CD4-positive, alpha-beta T cell treated with Interleukin-1 beta for 1 hour (primary cell): ENCODE results near the gene VSIG10L.

ENCODE experiments used
- DNase-seq, 2 donors: peaks; one replicate each; pipeline ENCODE4 v3.0.0-alpha.2; 2020 to 2022

Gene VSIG10L

DNA sequence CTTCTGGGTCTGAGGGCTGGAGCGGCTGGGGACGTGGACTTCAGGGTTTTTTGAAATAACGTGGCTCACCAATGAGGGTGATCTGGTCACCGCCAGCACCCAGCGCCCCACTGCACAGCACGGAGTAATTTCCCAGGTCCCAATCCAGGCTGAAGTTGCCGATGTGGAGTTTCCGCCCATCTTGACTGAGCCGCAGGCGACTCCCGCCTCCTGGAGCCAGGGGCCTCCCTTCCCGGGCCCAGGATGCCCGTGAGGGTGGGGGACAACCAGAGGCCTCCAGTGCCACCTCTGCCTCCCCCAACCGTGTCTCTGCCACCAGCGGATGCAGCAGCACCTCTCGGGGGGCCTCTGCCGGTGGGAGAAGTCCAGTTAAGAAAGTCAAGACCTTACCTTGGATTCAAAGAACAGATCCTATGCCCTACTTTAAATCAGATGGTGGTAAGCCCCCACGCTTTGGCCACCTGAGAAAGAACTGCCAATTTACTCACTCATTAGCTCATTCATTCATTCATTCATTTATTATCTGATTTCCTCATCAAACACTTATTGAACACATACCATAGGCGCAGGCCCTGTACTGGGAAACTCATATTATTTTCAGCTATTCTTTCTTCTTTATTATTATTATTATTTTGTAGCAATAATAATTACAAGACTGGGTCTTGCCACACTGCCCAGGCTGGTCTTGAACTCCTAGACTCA lies 3.9 kb downstream of the VSIG10L start:
- DNase-seq, result no peak

DNA sequence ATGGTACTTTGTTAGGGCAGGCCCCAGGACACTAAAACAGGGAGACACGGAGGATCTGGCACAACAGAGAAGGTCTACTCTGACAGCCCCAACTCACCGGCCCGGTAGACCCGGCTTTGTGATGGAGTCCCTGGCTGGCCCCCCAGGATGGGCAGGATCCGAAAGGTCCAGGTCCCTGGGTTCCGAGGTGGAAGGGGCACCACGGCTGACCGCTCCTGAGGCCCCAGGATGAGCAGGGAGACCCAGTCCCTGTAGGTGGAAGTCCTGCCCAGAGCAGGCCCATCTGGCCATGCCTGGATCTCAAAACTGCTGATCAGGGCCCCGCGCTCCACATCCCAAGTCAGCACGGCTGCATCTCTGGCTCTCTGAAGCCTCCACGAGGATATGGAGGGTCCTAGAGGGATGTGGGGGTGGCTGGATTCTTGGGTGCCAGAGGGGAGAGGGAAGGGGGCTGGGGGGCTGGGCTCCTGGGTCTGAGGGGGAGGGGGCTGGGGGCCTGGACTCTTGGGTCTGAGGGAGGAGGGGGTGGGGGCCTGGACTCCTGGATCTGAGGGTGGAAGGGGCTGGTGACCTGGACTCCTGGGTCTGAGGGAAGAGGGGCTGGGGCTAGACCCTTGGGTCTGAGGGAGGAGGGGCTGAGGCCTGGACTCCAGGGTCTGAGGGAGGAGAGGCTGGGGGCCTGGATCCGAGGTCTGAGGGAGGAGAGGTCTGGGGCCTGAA lies 4.6 kb downstream of the VSIG10L start:
- no peak for DNase-seq

DNA sequence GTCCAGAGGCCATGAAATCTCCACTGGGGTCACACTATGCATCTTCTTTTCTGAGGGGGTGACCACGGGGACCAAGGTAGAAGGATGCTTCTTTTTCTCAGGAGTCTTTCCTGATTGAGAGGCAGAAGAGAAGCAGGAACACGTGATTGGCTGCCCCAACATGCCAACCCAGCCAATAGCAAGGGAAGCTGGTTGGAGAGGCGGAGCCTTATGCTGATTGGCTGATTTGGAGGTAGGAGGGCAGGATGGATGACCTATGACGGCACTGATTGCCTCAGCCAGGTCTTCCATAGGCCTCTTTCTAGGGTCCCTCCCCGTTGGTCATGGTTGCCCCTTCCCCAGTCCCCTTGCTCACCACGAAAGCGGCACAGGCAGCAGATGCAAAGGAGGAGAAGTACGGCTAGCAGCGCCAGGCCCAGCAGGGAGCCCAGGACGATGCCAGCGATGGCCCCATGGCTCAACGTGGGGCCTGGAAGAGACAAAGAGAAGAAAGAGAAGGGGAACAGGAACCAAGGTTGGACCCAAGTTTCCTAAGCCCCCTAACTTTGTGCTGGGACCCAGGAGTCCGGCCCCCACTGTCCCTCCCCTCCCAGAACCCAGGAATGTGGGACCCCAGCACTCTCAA lies 8.0 kb downstream of the VSIG10L start:
- no peak for DNase-seq

DNA sequence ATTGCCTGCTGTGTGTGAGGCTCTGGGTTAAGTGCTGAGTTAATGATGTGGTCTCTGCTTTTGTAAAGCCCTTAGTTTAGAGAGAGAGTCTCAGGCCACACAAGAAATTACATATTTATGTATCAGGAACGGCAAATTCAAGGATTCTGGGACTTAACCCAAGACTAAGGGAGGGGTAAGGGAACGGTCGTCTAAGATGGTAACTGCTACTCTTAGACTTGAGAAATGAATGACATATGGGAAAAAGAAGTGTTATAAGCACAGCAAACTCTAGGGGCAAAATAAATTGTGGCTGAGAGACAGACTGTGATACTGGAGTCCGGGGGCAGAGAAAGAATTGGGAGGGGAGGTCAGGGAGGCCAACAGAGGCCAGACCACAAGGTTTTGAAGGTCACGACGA lies 10.2 kb downstream of the VSIG10L start:
- no peak for DNase-seq

DNA sequence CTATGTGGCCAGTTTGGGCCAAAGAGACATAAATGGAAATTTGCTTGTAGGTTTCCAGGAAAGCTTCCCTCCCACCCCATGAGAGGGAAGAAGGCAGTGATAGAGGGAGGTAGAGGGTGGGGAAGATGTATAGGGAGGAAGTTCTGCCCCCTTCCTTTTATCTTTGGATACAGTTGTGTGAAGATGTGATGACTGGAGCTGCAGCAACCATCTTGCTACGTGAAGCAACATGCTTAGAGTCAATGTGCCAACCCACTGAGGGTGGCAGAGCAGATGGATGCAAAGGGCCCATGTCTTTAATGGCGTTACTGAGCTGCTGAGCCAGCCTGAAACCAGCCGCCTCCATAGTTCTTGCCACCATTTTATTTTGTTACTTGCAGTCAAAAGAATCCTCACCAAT lies 10.7 kb downstream of the VSIG10L start:
- no peak for DNase-seq

DNA sequence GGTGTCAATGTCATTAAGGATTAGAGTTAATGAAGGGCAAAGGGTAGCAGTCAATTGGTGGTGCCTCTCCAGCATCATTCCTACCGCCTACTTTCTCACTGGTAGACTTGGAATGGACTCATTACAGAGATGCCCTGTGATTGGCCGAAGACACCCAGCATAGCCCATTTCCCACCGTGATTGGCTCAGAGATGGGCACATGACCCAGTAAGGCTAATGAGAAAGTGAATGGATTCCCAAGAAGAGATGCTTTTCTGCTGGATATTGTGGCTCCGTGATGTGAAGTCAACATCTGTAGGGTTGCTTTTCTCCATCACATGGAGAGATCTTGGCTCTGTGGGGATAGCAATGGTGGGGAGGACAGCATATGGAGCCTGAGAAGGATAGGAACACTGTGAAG lies 11.6 kb downstream of the VSIG10L start:
- DNase-seq, result no peak

DNA sequence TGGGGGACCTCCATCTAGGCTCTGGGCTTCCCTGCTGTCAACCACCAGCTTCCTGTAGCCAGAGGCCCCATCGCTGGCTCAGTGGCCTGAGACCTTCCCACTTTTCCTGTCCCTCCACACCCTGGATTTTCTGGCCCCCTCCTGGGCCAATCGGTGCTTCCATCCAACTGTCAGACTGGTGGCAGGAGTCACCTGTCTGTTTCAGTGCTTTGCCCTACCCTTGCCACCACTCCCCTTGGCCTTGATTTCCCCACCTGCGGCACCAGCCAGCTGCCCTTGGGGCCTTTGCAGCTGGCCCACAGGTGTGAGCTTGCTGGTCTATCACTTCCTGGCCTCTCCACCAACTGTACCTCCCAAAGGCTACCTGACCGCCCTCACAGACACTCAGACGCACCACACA lies 12.5 kb downstream of the VSIG10L start:
- no peak for DNase-seq

DNA sequence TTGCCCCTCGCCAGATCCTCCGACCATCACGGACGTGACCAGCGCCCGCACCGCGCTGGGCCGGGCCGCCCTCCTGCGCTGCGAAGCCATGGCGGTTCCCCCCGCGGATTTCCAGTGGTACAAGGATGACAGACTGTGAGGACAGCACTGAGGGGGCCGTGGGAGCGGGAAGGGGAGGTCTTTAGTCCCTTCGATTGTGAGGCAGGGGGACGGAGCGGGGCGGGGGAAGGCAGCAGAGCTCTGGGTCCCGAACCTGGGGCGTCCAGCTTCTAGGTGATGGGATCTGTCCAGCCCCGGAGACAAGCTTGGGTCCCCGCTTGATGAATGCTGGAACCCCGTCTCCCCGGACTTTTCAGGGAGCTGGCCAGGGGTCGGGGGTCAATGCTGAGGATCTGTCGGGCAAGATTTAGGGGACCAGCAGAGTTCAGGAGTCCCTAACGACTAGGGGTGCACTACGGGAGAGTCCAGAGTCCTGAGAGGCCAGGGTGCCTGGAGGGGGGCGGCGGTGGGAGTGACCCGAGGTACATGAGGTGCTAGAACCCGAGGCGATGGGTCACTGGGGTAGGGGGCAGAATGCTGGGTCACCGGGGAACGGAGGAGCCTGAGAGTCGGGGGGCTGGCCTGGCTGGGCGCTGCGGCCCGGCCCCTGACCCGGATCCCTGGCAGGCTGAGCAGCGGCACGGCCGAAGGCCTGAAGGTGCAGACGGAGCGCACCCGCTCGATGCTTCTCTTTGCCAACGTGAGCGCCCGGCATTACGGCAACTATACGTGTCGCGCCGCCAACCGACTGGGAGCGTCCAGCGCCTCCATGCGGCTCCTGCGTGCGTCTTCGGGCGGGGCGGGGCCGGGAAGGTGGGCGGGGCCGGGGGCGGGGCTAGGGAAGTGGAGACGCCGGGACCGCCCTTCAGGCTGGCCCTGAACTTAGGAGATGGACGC lies 14.6 kb downstream of the VSIG10L start:
- DNase-seq, result peak; percentile 36 to 64

DNA sequence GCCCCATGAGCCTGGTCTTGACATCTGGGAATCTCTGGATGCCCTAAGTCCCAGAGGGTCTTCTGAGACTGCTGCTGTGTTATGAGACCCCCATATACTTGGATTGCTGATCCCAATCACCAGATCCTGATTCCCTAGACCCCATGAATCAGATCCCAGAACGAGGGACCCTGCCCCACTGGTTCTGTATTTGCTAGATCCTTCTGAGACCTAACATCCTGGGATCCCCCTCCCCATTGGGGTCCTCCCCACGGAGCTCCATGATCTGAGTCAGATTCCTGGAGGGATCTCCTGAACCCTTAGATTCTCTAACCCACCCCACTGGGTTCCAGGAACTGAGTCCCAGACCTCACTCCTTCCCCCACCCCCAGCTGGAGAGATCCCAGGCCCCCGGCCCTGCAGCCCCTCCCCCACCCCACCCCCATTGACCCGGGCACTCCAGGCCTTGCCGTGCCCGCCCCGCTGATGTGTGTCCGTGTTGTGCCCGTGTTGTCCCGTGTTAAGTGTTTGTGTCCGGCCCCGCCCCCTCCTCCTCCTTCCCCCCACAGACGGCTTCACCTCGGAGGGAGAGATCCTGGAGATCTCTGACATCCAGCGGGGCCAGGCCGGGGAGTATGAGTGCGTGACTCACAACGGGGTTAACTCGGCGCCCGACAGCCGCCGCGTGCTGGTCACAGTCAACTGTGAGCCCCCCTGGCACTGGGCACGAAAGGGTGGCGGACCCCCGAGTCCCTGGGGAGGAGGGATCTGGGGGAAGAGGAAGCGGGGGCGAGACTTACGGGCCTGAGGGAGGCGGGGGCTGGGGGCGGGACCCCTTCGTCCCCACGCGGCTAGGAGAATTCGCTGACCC lies 15.5 kb downstream of the VSIG10L start:
- no peak for DNase-seq

DNA sequence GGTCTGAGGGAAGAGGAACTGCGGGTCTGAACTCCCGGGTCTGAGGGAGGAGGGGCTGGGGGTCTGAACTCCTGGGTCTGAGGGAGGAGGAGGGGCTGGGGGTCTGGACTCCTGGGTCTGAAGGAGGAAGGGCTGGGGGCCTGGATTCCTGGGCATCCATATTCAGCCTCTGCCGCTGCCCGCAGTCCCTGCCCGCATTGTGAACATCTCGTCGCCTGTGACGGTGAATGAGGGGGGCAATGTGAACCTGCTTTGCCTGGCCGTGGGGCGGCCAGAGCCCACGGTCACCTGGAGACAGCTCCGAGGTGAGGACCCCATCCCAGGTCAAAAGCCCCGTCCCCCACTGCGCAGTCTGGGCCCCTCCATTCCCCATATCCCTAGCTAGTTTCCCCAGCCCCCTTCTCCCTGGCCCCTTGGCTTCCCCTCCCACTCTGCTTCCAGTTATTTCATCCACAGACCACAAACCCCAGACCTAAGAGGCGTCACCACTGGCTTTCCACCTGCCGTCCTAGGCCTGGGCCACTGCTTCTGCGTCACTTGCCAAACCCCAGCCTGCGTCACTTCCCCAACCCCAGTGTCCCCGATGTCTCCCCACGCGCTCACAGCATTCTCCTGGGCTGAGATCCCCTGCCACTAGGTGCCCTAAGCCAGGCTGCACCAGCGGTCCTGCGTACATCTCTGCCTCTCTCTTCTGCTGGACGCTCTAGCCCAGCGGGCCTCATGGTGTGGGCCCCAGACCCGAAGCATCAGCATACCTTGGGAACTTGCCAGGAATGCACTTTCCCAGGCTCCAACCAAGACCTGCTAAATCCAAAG lies 16.6 kb downstream of the VSIG10L start:
- peak in 1 of 2 donors; percentile 36 for DNase-seq

DNA sequence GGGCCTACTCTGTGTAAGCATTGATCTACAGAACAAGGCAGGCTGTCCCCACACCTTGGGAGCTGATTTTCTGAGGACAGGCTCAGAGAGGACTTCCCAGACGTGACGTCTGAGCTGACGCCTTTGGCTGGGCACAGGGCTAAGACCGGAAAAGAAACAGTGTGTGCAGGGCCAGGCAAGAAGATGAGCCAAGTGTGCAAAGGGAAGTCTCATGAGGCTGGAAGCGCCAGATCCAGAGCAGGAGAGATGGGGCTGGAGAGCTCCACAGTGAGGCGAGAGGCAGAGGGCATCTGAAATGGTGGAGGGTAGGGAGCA lies 17.8 kb downstream of the VSIG10L start:
- no peak for DNase-seq

DNA sequence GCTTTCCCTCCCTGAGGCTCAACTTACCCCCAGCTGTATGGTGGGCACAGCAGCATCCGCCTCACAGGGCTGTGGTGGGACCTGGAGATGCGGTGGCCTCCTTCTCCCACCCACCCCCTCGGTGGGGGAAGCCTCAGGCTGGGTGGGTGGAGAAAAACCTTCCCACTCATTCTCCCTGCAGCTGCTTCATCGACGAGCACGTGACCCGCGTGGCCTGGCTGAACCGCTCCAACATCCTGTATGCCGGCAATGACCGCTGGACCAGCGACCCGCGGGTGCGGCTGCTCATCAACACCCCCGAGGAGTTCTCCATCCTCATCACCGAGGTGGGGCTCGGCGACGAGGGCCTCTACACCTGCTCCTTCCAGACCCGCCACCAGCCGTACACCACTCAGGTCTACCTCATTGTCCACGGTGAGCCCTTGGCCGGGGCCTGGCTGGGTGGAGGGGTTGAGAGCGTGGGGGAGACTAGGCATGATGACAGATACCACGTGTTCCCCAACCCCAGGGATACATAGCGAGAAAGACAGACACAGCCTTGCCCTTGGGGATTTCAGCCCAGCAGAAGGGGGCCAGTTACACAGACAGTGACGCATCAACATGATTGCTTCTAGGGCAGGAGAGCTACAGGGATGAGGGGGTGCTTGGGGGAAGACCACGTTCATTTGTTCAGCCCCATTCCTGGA lies 18.3 kb downstream of the VSIG10L start:
- no peak for DNase-seq

DNA sequence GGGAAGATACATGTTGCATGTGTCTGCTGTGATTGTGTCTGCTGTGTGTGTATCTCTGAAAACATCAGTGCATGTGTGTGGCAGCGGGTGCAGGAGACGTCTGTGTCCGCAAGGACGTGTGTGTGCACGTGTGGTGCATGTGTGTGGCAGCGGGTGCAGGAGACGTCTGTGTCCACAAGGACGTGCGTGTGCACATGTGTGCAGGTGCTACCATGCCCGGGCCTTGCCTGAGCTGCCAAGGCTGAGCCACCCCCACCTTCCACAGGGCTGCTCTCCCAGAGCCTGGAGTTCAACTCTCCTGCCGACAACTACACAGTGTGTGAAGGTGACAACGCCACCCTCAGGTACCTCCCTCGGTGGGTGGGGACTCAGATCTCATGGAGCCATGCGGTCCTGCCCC lies 20.1 kb downstream of the VSIG10L start:
- DNase-seq, result no peak

DNA sequence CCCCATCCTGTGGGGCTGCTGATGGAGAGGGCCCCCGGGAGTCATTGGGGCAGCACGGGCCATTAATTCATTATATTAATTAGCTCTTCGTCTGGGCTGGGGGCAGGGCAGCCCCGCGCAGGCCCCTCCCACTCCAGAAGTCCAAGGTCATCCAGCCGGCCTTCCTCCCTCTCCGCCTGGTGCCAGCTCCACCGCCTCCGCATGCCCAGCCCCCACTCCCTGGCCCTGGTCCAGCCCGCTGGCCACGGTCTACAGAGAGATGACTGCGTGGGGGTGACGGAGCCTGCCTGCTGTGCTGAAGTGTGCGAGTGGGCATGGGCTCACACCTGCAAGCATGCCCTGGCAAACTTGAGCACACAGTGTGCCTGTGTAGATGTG lies 21.7 kb downstream of the VSIG10L start:
- DNase-seq, result no peak

DNA sequence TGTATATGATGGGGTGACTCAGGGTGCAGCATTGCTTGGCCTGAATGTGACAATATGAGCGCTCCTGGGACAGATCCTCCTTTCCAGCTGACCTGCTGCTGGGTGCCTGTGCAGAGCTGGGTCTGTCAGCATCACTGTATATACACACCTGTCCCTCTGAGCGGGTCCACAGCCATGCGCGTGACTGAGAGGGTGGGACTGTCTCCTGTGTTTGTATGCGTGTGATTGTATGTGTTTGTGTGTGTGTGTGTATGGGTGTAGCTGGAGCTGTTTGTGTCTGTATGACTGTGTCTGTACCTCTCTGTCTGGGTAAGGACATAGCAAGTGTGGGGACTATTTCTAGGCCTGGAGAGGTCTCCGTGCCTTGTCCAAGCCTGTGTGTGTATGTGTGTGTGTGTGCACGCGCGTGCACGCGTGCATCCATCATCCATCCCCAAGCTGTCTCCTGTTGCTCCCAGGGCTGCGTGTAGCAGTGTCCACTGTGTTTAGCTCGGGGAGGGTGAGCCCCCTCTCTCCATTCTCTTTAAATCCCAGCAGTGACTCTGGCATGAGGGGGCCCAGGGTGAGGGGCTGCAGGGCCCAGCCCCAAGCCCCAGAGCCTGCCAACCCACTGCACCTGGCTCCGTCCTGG lies 22.2 kb downstream of the VSIG10L start:
- no peak for DNase-seq

DNA sequence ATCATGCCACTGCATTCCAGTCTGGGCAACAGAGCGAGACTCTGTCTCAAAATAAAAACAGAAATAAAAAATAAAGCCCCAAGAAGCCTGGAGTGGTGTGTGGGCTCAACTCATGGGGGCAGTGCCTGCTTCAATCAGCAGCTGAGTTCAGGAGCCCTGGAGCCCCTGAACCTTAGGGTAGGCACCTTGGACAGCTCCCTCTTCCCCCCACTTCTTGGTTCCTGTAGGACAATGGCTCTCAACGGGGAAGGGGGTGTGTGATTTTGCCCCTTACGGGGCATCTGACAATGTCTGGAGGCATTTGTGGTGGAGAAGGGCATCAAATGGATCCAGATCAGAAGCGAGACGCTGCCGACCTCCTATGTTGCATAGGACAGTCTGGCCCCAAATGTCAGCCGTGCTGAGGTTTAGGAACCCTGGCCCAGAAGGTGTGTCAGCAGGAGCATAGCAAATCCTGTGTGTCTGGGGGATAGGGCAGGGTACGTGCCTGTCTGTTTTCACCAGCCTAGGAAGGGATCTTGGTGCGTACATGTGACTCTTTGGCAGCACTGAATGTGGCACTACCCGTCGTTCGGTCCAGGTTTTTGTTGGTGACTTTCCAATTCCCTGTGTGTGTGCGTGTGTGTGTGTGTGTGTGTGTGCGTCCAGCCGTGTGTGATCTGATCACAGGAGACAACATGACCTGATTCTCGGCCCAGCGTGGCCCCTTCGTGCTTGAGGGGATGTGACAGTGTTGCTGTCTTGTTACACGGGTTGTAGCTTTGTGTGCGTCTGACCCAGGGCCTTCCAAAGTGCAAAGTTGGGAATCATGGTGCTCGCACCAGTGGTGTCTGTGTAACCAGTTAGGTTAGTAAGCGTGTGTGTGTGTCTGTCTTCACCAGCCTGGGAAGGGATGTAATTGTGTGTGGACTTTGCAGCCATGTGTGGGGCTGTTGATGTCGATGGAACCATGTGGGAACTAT lies 23.0 kb downstream of the VSIG10L start:
- no peak for DNase-seq

DNA sequence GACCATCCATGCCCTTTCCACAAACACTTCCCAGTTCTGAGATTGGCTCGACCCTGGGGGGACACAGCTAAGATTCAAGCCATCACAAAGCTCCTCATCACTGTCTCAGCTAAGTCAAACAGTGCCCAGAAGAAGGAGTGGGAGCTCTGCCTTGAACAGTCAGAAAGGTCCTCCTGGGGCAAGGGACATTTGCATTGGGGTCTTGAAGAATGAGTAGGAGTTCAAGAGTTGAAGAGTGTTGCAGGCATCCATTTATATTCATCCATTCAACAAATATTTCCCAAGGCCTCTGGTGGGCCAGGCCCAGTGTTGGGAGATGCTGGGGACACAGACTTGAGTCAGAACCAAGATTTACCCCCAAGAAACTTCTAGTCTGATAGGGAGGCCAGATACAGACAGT lies 24.0 kb downstream of the VSIG10L start:
- no peak for DNase-seq

DNA sequence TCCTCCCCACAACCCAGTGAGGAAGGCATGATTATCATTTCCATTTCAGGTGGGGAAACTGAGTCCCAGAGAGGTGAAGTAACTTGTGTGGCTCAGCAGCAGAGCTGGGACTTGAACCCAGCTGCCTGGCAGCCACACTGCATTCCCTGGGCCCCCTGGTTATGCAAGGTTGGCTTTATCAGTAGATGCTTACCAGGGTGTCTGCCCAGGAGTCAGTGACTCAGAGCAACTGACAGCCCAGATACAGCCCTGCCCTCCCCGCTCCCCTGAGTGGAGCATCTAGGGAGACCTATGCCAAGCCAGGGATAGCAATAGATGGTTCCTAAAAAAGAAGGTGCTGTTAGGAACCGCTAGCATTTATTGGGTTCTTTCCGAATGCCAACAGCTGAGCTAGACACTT lies 24.6 kb downstream of the VSIG10L start:
- no peak for DNase-seq

DNA sequence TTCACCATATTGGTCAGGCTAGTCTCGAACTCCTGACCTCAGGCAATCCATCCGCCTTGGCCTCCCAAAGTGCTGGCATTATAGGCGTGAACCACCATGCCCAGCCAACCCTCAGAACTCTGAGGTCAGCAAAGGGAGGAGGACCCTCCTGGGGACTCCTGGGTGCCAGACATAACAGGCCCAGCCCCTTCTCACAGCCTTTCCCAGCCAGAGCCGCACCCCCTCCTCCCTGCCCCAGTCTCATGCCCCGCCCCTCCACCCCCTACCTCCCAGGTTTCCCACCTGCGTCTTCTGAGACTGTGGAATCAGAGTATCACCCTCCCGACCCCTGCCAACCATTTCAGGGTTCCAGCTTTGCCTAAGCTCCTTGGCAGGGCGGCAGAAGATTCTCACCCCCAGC lies 25.3 kb downstream of the VSIG10L start:
- DNase-seq, result no peak
